ENCODE measurements around the gene PROCA1. TPM values are rescaled to one million over a fixed set of nuclear protein-coding genes. Genes with fewer than 3 reads are reported as not detected.
A peak's percentile ranks its signal among the peaks of the same experiment; 100 is the strongest.

Gene PROCA1
- 3.5 TPM for total RNA-seq

- DNase-seq (ENCODE audit: low read depth in 2 of 3, low spot score in 2 of 3) = no peak
These were observed at the start of gene PROCA1 for GRCh38 chr17:28711723-28712031. Gene PROCA1 (minus strand): TSS chr17:28711888. CDS start chr17:28711660, 228 bp downstream.

- peak in 1 of 3 donors; percentile 52 for DNase-seq (ENCODE audit: low read depth in 2 of 3, low spot score in 2 of 3)
These were observed 49.2 kb upstream of the PROCA1 start for GRCh38 chr17:28760601-28761562.

GRCh38 chr17:28759256-28759865 is 47.7 kb upstream of the PROCA1 start:
- DNase-seq (ENCODE audit: low read depth in 2 of 3, low spot score in 2 of 3) = no peak

GRCh38 chr17:28758411-28759121 is 46.9 kb upstream of the PROCA1 start:
- no peak for DNase-seq (ENCODE audit: low read depth in 2 of 3, low spot score in 2 of 3)

GRCh38 chr17:28756049-28756804 is 44.5 kb upstream of the PROCA1 start:
- no peak for DNase-seq (ENCODE audit: low read depth in 2 of 3, low spot score in 2 of 3)

GRCh38 chr17:28755486-28755885 is 43.8 kb upstream of the PROCA1 start:
- no peak for DNase-seq (ENCODE audit: low read depth in 2 of 3, low spot score in 2 of 3)

- DNase-seq (ENCODE audit: low read depth in 2 of 3, low spot score in 2 of 3) = no peak
These were observed 40.1 kb upstream of the PROCA1 start for GRCh38 chr17:28751600-28752366.

- DNase-seq (ENCODE audit: low read depth in 2 of 3, low spot score in 2 of 3) = peak; percentile 64 to 93 (median 87)
These were observed 38.7 kb upstream of the PROCA1 start for GRCh38 chr17:28750178-28751047.

- DNase-seq (ENCODE audit: low read depth in 2 of 3, low spot score in 2 of 3) = no peak
These were observed 38.0 kb upstream of the PROCA1 start for GRCh38 chr17:28749516-28750177.

GRCh38 chr17:28748852-28749515 is 37.3 kb upstream of the PROCA1 start:
- no peak for DNase-seq (ENCODE audit: low read depth in 2 of 3, low spot score in 2 of 3)

- no peak for DNase-seq (ENCODE audit: low read depth in 2 of 3, low spot score in 2 of 3)
These were observed 36.4 kb upstream of the PROCA1 start for GRCh38 chr17:28747801-28748750.

GRCh38 chr17:28747051-28747691 is 35.5 kb upstream of the PROCA1 start:
- DNase-seq (ENCODE audit: low read depth in 2 of 3, low spot score in 2 of 3) = no peak

- no peak for DNase-seq (ENCODE audit: low read depth in 2 of 3, low spot score in 2 of 3)
These were observed 34.9 kb upstream of the PROCA1 start for GRCh38 chr17:28746611-28747050.

GRCh38 chr17:28745786-28746411 is 34.2 kb upstream of the PROCA1 start:
- no peak for DNase-seq (ENCODE audit: low read depth in 2 of 3, low spot score in 2 of 3)

- DNase-seq (ENCODE audit: low read depth in 2 of 3, low spot score in 2 of 3) = no peak
These were observed 33.5 kb upstream of the PROCA1 start for GRCh38 chr17:28744972-28745785.
